Urinary bladder (tissue), 4 donors: ENCODE data around the gene PTK7. TPM values are rescaled to one million over a fixed set of nuclear protein-coding genes. Genes with fewer than 3 reads are reported as not detected.
"Not testable (repeated sequence)": the region's sequence is repeated elsewhere in the genome, so short reads cannot be mapped to it uniquely, and the experiment has no call there.

Source experiments
- DNase-seq: peaks from one replicate; pipeline ENCODE4 v3.0.0-alpha.2; 2015; ENCODE audit errors: extremely low spot score
- H3K27ac ChIP-seq: one replicate; pipeline ENCODE4 v1.5.1; 2013; ENCODE audit warnings: low read depth, mild to moderate bottlenecking, moderate library complexity
- H3K36me3 ChIP-seq: one replicate; pipeline ENCODE4 v1.6.1; 2013; ENCODE audit warnings: mild to moderate bottlenecking, moderate library complexity; ENCODE audit not compliant: insufficient read depth
- H3K4me1 ChIP-seq: one replicate; pipeline ENCODE4 v1.6.1; 2013; ENCODE audit warnings: mild to moderate bottlenecking, moderate library complexity; ENCODE audit not compliant: insufficient read depth
- H3K4me3 ChIP-seq: one replicate; pipeline ENCODE4 v1.5.1; 2013; ENCODE audit warnings: low read depth, low read length
- WGBS: extraction: QIAGEN DNeasy Blood & Tissue Kit; methylation state at CpG from one replicate; pipeline ENCODE4 v1.1.7; 2013; 5-methylcytosine and 5-hydroxymethylcytosine counted together
- polyA plus RNA-seq: library from polyadenylated mRNA; stranded (reverse); fragments of 200-250 nt; gene quantifications from one replicate; pipeline ENCODE4 v1.2.3, GENCODE V29; 2013
- total RNA-seq: library from RNA; depleted of rRNA; stranded (reverse); fragments of >200 nt; gene quantifications from one replicate; pipeline ENCODE4 v1.2.3, GENCODE V29; 2014
- donor health status: healthy with polysubstance abuse.
- donor health status: healthy.

Gene PTK7
- total and polyA plus RNA-seq, 2 donors, result 49.6 to 89.6 TPM

DNA sequence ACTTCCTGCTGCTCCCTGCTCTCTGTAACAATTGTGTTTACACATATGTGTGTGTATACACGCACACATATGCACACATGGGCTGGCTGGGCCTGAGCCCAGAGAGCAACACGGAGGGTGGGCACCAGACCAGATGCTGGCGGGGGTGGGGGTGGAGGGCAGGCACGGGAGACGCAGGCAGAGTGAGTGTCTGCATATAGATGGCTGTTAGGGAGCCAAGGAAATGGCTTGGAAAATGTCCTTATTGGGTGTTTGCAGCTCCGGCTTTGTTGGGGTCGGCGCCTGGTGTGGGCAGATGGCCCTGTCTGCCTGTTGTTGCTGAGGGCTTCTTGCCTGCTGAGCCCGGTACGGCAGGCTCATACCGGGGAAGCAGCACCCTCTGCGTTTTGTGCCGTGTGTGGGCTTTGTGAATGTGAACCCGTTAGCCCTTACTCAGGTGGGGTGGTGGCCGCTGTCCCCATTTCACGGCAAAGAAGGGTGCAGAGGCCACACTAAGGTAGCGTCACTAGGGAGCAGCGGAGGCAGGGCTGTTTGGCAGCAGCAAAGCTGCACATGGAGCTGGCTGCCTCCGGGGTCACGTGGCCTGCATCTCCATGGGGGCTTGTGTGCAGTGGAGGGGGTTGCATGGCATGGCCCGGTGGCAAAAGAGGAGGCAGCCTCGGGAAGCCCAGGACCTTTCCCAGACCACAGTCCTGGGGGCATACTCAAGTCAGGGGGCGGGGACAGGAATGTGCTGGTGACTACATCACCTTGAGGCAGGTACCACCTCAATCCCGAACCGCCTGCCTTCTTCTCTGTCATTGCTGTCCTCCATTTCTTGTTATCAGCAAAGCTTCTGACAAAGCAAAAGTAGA lies 47.6 kb downstream of the PTK7 start:
- Histone ChIP-seq H3K4me3 (no peak overlapping the region), H3K4me1 (no peaks in the 10 kb centered on the region), H3K27ac (no peak overlapping the region), H3K36me3 (no peaks in the 10 kb centered on the region)
- no peak for DNase-seq
- 31% methylated on average over 25 of the region's 25 CpGs for WGBS

DNA sequence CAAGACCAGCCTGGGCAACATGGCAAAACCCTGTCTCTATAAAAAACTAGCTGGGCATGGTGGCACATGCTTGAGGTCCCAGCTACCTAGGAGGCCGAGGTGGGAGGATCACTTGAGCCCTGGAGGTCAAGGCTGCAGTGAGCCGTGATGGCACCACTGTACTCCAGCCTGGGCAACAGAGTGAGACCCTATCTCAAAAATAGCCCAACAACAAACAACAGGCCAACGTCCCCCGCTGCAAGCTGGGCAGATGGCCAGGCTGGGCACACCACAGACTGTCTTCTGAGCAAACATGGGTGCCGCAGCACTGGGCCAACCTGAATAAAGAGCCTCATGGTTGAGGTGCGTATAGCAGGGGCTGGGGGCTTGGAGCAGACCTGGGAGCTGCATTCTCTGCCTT lies 48.4 kb downstream of the PTK7 start:
- Histone ChIP-seq H3K4me1 (no peaks in the 10 kb centered on the region), H3K4me3 (no peak overlapping the region), H3K27ac (no peak overlapping the region), H3K36me3 (no peaks in the 10 kb centered on the region)
- DNase-seq, result no peak
- WGBS, result 68% methylated on average over 6 of the region's 6 CpGs

GRCh38 chr6:43125119-43125518 lies 49.0 kb downstream of the PTK7 start:
- no peak overlapping the region for H3K4me3 ChIP-seq
- DNase-seq, result no peak
- H3K36me3 ChIP-seq, result no peaks in the 10 kb centered on the region
- no peaks in the 10 kb centered on the region for H3K4me1 ChIP-seq
- no peak overlapping the region for H3K27ac ChIP-seq
- 54% methylated on average over 6 of the region's 6 CpGs for WGBS

- Histone ChIP-seq H3K4me1 (no peaks in the 10 kb centered on the region), H3K27ac (no peak overlapping the region), H3K36me3 (no peaks in the 10 kb centered on the region), H3K4me3 (no peak overlapping the region)
- 77% methylated on average over 1 of the region's 1 CpG for WGBS
- DNase-seq, result no peak
These were observed 49.4 kb downstream of the PTK7 start for GRCh38 chr6:43125555-43125954.

GRCh38 chr6:43127180-43127579 lies 51.1 kb downstream of the PTK7 start:
- 89% methylated on average over 12 of the region's 12 CpGs for WGBS
- Histone ChIP-seq H3K36me3 (no peaks in the 10 kb centered on the region), H3K27ac (no peak overlapping the region), H3K4me3 (no peak overlapping the region), H3K4me1 (no peaks in the 10 kb centered on the region)
- DNase-seq, result no peak

- WGBS, result 31% methylated on average over 11 of the region's 11 CpGs
- Histone ChIP-seq H3K27ac (no peak overlapping the region), H3K4me3 (no peak overlapping the region), H3K36me3 (no peaks in the 10 kb centered on the region), H3K4me1 (no peaks in the 10 kb centered on the region)
- no peak for DNase-seq
These were observed 51.8 kb downstream of the PTK7 start for GRCh38 chr6:43127877-43128276.

DNA sequence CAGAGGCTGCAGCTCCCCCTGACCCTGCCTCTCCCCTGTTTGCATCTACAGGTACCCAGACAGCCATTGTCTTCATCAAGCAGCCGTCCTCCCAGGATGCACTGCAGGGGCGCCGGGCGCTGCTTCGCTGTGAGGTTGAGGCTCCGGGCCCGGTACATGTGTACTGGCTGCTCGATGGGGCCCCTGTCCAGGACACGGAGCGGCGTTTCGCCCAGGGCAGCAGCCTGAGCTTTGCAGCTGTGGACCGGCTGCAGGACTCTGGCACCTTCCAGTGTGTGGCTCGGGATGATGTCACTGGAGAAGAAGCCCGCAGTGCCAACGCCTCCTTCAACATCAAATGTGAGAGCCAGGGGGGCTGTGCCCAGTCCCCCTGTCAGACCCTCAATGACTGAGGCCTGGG lies 52.8 kb downstream of the PTK7 start:
- Histone ChIP-seq H3K36me3 (no peaks in the 10 kb centered on the region), H3K4me3 (no peak overlapping the region), H3K27ac (no peak overlapping the region), H3K4me1 (no peaks in the 10 kb centered on the region)
- 86% methylated on average over 16 of the region's 16 CpGs for WGBS
- DNase-seq, result no peak

- no peak for DNase-seq
- no peak overlapping the region for H3K27ac ChIP-seq
- no peaks in the 10 kb centered on the region for H3K36me3 ChIP-seq
- H3K4me3 ChIP-seq, result no peak overlapping the region
- 54% methylated on average over 15 of the region's 15 CpGs for WGBS
- no peaks in the 10 kb centered on the region for H3K4me1 ChIP-seq
These were observed 53.5 kb downstream of the PTK7 start for GRCh38 chr6:43129434-43130194.

DNA sequence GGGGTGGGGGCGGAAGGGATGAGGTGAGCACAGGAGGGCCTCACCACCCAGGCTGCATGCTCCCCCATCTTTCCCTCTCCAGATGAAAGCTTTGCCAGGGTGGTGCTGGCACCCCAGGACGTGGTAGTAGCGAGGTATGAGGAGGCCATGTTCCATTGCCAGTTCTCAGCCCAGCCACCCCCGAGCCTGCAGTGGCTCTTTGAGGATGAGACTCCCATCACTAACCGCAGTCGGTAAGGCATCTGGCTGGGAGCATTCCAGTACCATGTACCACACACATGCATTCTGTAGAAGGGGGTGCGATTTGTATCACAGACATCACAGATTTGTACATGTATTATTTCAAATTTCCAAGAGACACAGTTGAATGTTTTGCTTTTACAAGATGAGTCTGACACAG lies 54.3 kb downstream of the PTK7 start:
- no peak overlapping the region for H3K4me3 ChIP-seq
- H3K4me1 ChIP-seq, result no peaks in the 10 kb centered on the region
- H3K36me3 ChIP-seq, result no peaks in the 10 kb centered on the region
- H3K27ac ChIP-seq, result no peak overlapping the region
- DNase-seq, result no peak
- WGBS, result 97% methylated on average over 7 of the region's 7 CpGs

DNA sequence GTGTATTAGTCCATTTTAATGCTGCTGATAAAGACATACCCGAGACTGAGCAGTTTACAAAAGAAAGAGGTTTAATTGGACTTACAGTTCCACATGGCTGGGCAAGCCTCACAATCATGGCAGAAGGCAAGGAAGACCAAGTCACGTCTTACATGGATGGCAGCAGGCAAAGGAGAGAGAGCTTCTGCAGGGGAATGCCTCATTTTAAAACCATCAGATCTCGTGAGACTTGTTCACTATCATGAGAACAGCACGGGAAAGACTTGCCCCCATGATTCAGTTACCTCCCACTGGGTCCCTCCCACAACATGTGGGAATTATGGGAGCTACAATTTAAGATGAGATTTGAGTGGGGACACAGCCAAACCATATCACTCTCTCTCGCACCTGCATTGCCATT lies 55.3 kb downstream of the PTK7 start:
- DNase-seq, H3K4me3 ChIP-seq, H3K36me3 ChIP-seq, H3K4me1 ChIP-seq, H3K27ac ChIP-seq: not testable (repeated sequence)
- 73% methylated on average over 5 of the region's 5 CpGs for WGBS

- H3K36me3 ChIP-seq, result no peaks in the 10 kb centered on the region
- no peak overlapping the region for H3K27ac ChIP-seq
- WGBS, result 97% methylated on average over 3 of the region's 3 CpGs
- no peak overlapping the region for H3K4me3 ChIP-seq
- H3K4me1 ChIP-seq, result no peaks in the 10 kb centered on the region
- DNase-seq, result no peak
These were observed 62.2 kb downstream of the PTK7 start for GRCh38 chr6:43138267-43138666.

GRCh38 chr6:43139973-43140372 lies 63.9 kb downstream of the PTK7 start:
- not testable (repeated sequence) for H3K36me3 ChIP-seq, H3K4me3 ChIP-seq, DNase-seq, H3K4me1 ChIP-seq, H3K27ac ChIP-seq
- 94% methylated on average over 11 of the region's 11 CpGs for WGBS

DNA sequence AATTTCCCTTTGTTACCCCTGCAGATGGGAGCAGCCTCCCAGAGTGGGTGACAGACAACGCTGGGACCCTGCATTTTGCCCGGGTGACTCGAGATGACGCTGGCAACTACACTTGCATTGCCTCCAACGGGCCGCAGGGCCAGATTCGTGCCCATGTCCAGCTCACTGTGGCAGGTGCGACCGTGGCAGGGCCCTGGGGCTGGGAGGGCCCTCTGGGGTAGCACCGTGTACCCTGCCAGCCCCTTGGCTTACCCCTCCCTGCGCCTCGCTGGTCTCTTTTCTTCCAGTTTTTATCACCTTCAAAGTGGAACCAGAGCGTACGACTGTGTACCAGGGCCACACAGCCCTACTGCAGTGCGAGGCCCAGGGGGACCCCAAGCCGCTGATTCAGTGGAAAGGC lies 65.5 kb downstream of the PTK7 start:
- no peak overlapping the region for H3K27ac ChIP-seq
- H3K4me1 ChIP-seq, result no peaks in the 10 kb centered on the region
- no peaks in the 10 kb centered on the region for H3K36me3 ChIP-seq
- DNase-seq, result no peak
- WGBS, result 84% methylated on average over 16 of the region's 16 CpGs
- no peak overlapping the region for H3K4me3 ChIP-seq

DNA sequence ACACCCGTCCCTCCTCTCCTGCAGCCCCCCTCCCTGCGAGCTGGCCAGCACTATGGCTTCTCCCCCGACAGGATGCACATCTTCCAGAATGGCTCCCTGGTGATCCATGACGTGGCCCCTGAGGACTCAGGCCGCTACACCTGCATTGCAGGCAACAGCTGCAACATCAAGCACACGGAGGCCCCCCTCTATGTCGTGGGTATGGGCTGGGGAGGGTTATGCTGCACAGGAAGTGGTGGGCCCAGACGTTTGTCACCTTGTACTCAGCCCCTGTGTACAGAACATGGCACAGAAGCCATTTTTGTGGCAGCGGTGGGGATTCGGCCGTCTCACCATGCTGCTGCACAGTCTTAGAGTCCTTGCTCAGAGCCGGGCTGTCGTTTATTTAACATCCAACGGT lies 66.0 kb downstream of the PTK7 start:
- Histone ChIP-seq H3K4me1 (no peaks in the 10 kb centered on the region), H3K4me3 (no peak overlapping the region), H3K27ac (no peak overlapping the region), H3K36me3 (no peaks in the 10 kb centered on the region)
- 72% methylated on average over 14 of the region's 14 CpGs for WGBS
- no peak for DNase-seq
